ENCODE results near the gene DEPP1. TPM values are rescaled to one million over a fixed set of nuclear protein-coding genes. Genes with fewer than 3 reads are reported as not detected.

DEPP1 gene
- total and polyA plus RNA-seq, 2 donors (not counting 3 experiments of a cell fraction or from before 2014, with no cell fraction given), result 364 to 951 TPM

GRCh38 chr10:44967616-44968015 is 11.0 kb downstream of the DEPP1 start:
- ChIA-PET POLR2A (interaction anchor here (1.4 kb wide), 1 partner anchor 11 kb away, joined by 5 read pairs; the partner anchor contains the start of gene DEPP1), CTCF (interaction anchor here (0.6 to 2.1 kb wide), 5 partner anchors 8 to 34 kb away, joined by 3 to 9 read pairs (median 4); no protein-coding TSS in a partner anchor)
- no peak for DNase-seq (ENCODE audit: low read depth, low spot score)
- H3K79me2 ChIP-seq (ENCODE audit: control insufficient read depth, insufficient read depth, low read length), result no peaks in the 10 kb centered on the region
- intact Hi-C loops (cut with micrococcal nuclease), result no loop called here
- no peak overlapping the region for H3K4me2 ChIP-seq (ENCODE audit: insufficient read depth, low read length)
- H3K4me1 ChIP-seq (ENCODE audit: control insufficient read depth, extremely low read depth, insufficient read depth, low read length), result no peaks in the 10 kb centered on the region
- no peak overlapping the region for H2AFZ ChIP-seq (ENCODE audit: low read depth, low read length)
- H3K9me1 ChIP-seq (replicated peaks; ENCODE audit: control insufficient read depth, extremely low read depth, insufficient read depth, low read length), result no peaks in the 10 kb centered on the region
- no peak overlapping the region for H3K27ac ChIP-seq (ENCODE audit: insufficient read depth, low read depth, low read length)
- no peak for TF ChIP-seq EZH2 (IDR thresholded peaks at IDR 0.05; ENCODE audit: borderline replicate concordance, low read depth, low read length, severe bottlenecking)
- no peak for TF ChIP-seq MAX (IDR thresholded peaks at IDR 0.05; ENCODE audit: insufficient read depth, insufficient read length)
- no peak for TF ChIP-seq JUN (IDR thresholded peaks at IDR 0.05; ENCODE audit: borderline replicate concordance, insufficient read depth, insufficient read length, low read depth)
- TF ChIP-seq MYC (IDR thresholded peaks at IDR 0.05; ENCODE audit: low read depth, low read length), result no peak
- no peak for TF ChIP-seq GATA2 (IDR thresholded peaks at IDR 0.05; ENCODE audit: insufficient read depth, insufficient read length, low read depth, low read length)
- TF ChIP-seq CTCF (IDR thresholded peaks at IDR 0.05; ENCODE audit: extremely low read depth in 1 of 2, insufficient read depth in 1 of 2, low read depth in 1 of 2, low read length in 2 of 2), result no peak
- no peak for TF ChIP-seq POLR2AphosphoS5 (IDR thresholded peaks at IDR 0.05; ENCODE audit: insufficient read depth, low read depth, low read length)
- H3K9ac ChIP-seq (replicated peaks; ENCODE audit: extremely low read depth, insufficient read depth, low read length), result no peak overlapping the region
- no peak for FAIRE-seq
- no peaks in the 10 kb centered on the region for H3K27me3 ChIP-seq (ENCODE audit: control insufficient read depth in 2 of 2, insufficient read depth in 2 of 2, low read length in 2 of 2)
- BruUV-seq (replicated peaks), result no TSS peak
- H3K4me3 ChIP-seq (replicated peaks in 1 of 3; ENCODE audit: insufficient read depth in 1 of 3, low read depth in 1 of 3, low read length in 3 of 3), result no peak overlapping the region
- H4K20me1 ChIP-seq (replicated peaks; ENCODE audit: control insufficient read depth, extremely low read depth, insufficient read depth, low read length), result no peaks in the 10 kb centered on the region
- dilution Hi-C loops (cut with MboI; ENCODE audit: extremely low pct_ligation_motif_present, low sequenced_read_pairs), result no loop called here
- H3K9me3 ChIP-seq (replicated peaks; ENCODE audit: control insufficient read depth, insufficient read depth, low read length), result no peaks in the 10 kb centered on the region
- H3K36me3 ChIP-seq (ENCODE audit: control insufficient read depth in 2 of 2, extremely low read depth in 1 of 2, insufficient read depth in 2 of 2, low read length in 2 of 2), result no peaks in the 10 kb centered on the region
